ENCODE measurements around the gene GLB1L2. TPM values are rescaled to one million over a fixed set of nuclear protein-coding genes. Genes with fewer than 3 reads are reported as not detected.
A peak's percentile ranks its signal among the peaks of the same experiment; 100 is the strongest.
"Not testable (repeated sequence)": the region's sequence is repeated elsewhere in the genome, so short reads cannot be mapped to it uniquely, and the experiment has no call there.

Gene GLB1L2
- total RNA-seq, 1 experiment from 2014 or later = 13.4 TPM

DNA sequence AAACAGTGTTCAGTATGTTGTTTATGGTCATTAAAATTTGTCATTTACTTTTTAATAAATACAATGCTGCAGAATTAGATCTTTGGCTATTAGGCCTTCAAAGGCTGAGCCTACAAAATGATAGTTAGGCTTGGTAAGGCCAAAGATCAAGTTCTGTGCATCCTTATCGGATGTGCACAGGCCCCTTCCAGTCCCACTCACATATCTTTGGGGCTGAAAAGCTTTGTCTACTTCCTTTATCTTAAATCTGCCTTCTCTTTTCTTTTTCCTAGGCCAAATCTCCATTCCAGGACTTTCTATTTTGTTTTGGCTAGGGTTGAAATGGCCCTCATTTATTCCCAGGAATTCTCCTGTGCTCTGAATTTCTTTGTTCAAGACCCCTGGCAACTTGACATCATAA, 3.4 kb upstream of the GLB1L2 start:
- DNase-seq (ENCODE audit: low read depth) = no peak

GRCh38 chr11:134330611-134331353, 1.0 kb upstream of the GLB1L2 start:
- peak; percentile 13 for DNase-seq (ENCODE audit: low read depth)

DNA sequence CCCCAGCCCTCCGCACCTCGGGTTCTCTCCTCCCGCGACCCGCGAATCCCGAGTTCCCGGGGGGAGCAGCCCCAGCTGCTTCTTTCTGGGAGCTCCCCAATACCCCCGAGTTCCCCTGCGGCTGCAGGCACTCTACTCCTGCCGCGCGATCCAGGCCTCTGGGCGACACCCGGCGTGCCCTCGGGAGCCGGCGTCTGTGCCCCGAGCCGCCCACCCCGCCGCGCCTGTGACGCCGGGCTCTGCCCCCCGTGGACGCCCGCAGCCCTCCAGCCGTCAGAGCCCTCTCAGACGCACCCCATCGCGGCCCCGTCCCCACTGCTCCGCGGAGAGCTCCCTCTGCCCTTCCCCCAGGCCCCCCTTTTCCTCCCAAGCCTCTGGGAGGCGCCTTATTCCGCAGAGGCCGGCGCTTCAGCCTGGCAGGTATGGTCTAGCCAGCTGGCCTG, 422 bp downstream of the GLB1L2 start:
- DNase-seq (ENCODE audit: low read depth) = no peak

GRCh38 chr11:134332782-134333181, 994 bp downstream of the GLB1L2 start:
- no peak for DNase-seq (ENCODE audit: low read depth)

DNA sequence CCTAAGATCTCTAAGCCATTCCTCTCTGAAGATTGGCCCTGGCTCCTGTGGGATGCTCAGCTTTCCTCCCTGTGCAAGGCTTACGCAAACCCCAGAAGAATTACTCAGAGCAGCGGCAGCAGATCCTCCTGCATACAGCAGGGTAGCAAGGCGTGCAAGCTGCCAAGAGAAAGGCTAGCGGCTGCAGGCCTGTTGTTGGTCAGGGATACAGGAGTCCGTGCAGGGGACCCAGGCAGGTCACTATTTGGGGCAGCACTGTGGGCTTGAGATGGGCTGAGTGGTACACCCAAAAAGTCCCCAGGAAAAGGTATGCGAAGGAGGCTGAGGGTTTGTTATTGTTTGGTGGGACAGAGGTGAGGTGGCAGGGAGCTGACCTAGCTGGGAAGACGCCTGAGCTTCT, 1.5 kb downstream of the GLB1L2 start:
- no peak for DNase-seq (ENCODE audit: low read depth)

DNA sequence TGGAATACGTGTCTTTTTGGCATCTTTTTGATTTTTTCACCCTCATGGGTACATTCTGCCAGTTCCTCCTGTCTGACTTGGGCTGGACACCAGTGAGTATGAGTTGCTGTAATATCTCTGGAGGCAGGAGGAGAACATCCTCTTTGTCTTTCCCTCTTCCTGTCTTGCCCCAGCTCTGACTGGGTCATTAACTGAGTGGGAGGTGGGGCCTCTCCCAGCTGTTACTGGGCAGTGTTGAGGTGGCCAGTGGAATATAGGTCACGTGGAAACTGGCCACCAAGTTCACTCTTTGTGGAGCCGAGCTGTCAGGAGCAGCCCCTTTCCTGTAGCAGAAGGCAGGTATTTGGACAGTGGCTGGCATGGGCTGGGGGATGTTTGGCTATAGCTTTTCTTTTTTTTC, 2.2 kb downstream of the GLB1L2 start:
- no peak for DNase-seq (ENCODE audit: low read depth)

- no peak for DNase-seq (ENCODE audit: low read depth)
These were observed 3.2 kb downstream of the GLB1L2 start for GRCh38 chr11:134334796-134335571.

DNA sequence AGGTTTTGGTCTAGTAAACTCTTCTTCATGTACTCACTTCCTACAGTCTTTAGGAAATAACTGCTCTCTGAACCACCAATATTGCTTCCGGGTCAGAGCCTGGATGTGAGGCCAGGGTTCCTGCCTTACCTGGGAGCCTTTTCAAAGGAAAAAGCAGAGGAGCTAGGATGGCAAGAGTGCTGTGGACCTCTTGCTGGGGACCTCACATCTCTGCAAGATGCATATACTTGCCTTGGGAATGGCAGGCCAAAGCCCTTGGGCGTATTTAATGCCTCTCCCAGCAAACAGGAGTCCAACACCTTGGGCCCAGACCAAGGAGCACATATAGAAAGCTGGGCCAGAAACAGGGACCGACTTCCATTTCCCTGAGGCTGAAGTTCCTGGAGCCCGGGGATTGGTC, 5.3 kb downstream of the GLB1L2 start:
- DNase-seq (ENCODE audit: low read depth) = no peak

DNA sequence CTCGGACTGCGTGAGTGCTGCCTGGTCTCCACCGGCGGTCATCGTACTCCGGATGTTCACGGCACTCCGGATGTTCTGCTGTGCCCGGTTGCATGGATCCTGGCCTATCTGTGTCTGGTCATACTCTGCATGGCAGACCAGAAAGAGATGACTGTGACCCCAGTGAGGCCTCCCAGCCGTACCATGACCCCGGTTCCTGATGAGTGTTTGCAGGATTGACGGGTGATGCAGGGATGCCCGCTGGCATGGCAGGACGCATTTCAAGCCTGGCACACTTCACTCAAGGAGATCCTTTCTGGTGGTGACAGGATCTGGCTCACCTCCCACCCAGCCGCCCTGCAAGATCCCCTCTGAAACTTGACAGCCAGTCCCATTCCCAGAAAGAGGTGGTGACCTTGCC, 6.3 kb downstream of the GLB1L2 start:
- DNase-seq (ENCODE audit: low read depth) = no peak

- no peak for DNase-seq (ENCODE audit: low read depth)
These were observed 6.9 kb downstream of the GLB1L2 start for GRCh38 chr11:134338654-134339053.

DNA sequence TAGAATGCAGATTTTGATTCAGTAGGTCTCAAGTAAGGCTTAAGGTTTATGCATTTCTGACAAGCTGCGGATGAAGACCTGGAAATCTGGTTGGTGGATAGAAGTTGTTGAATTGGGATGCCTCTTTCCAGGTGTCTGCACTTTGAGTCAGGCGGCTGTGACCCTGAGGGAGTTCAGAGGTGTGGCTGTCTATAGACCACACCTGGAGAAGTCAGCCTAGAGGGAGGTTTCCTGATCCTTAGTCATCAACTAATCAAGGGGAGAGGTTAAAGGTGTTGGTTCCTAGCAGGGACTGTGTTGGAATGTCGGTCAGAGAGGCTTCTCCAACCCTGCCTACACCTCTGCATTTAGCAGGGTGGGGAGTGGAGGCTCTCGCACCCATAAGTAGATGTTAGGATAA, 8.0 kb downstream of the GLB1L2 start:
- DNase-seq (ENCODE audit: low read depth) = no peak

GRCh38 chr11:134340354-134340964, 8.7 kb downstream of the GLB1L2 start:
- DNase-seq (ENCODE audit: low read depth) = no peak

DNA sequence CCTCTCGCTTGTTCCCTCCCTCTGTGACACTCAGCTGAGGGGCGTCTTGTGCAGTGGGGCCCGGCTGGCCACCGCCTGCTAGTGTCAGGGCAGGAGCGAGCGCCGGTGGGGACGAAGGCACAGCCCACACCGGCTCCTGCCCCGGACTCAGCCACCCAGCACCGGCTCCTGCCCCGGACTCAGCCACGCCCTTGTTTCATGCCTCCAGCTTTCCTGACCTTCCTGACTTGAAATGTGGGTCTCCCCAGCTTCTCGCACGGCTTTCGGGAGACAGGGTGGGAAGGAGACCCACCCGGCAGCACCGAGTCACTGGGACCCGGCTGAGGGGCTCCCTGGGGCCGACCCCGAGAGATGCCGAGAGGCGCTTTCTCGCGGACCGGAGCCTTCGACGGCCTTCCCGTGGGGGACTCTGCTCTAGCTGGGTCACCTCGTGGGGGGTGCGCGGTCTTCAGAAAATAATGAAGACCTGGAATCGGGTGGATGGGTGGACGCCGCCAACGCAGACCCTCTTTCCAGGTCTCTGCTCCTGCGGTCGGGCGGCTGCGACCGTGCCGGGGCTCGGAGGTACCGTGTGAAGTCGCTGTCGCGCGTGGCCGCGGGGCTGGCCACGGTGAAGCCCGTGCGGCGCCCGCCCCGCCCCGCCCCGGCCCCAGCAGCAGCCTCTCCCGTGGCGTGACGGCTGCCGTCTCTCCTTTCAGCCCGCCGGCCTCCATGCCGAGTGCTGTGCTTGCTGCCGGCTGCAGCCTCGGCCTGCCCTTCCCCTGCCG, 10.2 kb downstream of the GLB1L2 start:
- no peak for DNase-seq (ENCODE audit: low read depth)

GRCh38 chr11:134342572-134343340, 11.0 kb downstream of the GLB1L2 start:
- DNase-seq (ENCODE audit: low read depth) = peak; percentile 32

DNA sequence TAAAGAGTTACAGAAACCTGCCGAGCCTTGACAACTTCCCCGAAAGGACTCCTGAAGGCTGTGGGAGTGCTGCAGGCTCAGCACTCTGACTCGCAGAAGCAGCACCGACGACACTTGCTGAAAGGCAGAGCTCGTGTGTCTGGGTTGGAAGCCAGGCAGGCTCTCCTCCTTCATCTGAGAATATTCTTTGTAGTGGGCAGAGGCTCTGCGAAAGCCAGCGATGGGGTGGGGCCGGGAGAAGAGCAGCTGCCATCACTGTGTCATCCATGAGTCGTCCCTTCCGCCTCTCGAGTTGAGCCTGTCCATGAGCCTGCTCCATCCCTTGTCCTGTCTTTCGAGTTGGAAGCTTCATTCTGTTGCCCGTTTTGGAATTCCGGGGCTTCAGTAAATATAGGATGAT, 11.9 kb downstream of the GLB1L2 start:
- DNase-seq (ENCODE audit: low read depth) = peak; percentile 39

- not testable (repeated sequence) for DNase-seq (ENCODE audit: low read depth)
These were observed 12.9 kb downstream of the GLB1L2 start for GRCh38 chr11:134344497-134345236.

DNA sequence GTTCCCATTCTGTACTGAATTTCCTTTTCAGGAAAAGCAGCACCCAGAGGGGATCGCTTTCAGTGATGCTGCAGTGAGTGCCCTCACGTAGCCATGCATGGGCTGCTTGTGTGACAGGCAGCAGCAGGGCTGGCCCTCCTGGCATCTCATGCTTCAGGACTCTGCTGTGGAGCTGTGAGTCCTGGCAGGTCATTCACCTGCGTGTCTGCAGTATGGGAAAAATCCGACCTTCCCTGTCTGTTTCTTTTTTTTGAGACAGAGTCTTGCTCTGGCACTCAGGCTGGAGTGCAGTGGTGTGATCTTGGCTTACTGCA, 13.4 kb downstream of the GLB1L2 start:
- no peak for DNase-seq (ENCODE audit: low read depth)

DNA sequence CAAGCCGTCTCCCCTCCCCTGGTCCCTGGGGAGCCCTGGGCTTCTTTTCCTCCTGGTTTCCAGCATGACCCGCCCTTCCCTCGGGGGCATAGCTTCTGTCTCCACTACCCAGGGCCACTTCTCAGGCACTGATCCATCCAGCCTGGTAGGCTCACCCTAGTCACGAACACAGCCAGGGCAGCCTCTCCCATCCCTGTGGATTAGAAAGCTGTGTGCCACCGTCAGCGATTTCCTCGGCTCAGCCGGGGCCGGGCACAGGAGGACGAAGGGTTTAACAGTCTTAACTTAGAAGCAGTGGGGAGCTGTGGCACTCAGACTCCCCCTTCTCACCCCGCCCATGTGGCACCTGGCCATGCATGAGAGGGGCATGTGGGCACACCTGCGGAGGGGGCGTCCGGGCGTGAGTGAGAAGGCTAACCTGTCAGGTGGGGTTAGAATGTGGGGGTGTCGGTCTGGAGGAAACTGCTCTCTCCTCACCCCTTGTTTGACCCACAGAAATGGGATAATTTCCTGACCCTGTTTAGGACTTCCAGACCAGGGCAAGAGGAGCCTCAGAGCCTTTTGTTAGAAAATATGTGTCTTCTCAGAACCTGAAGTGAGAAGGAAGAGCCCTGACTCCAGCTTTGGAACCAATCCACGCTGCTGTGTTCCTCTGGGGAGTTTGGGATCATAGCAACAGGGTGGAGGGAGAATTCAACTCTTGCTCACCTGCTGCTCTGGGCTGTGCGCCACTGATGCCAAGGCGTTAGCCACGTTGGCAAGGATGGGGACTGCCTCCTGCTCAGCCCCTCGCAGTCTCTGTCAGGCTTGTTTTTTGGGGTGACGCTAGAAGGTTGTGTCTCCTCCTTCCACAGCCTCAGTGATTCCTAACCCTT, 14.6 kb downstream of the GLB1L2 start:
- DNase-seq (ENCODE audit: low read depth) = peak; percentile 18

- DNase-seq (ENCODE audit: low read depth) = no peak
These were observed 15.2 kb downstream of the GLB1L2 start for GRCh38 chr11:134346976-134347350.

GRCh38 chr11:134347441-134347840, 15.7 kb downstream of the GLB1L2 start:
- no peak for DNase-seq (ENCODE audit: low read depth)
